Calu3 (cell line): ENCODE results near the gene INF2. TPM values are rescaled to one million over a fixed set of nuclear protein-coding genes. Genes with fewer than 3 reads are reported as not detected.

Experiments
- BruUV-seq: library from RNA; stranded (reverse); fragments of 400-500 nt; replicated peaks from 2 replicates; lab custom pipeline; 2021; lab: Mats Ljungman, UMichigan
- CTCF ChIA-PET: fragments of 300-600 bp; sonication (Branson Sonifier 250); formaldehyde crosslinking; loops from one replicate; lab custom pipeline; 2022; ENCODE audit warnings: antibody characterized with exemption; lab: Charles Lee
- DNase-seq: peaks from one replicate; pipeline ENCODE4 v3.0.0; 2022
- H3K27ac Mint-ChIP-seq: one replicate; pipeline ENCODE4 v1.8.0; 2022; ENCODE audit warnings: mixed read lengths; ENCODE audit not compliant: unreplicated experiment
- H3K27me3 Mint-ChIP-seq: one replicate; pipeline ENCODE4 v1.8.0; 2022; ENCODE audit warnings: mixed read lengths; ENCODE audit not compliant: unreplicated experiment
- H3K36me3 Mint-ChIP-seq: one replicate; pipeline ENCODE4 v1.8.0; 2022; ENCODE audit warnings: mild to moderate bottlenecking, moderate library complexity, mixed read lengths; ENCODE audit not compliant: insufficient read depth, unreplicated experiment
- H3K4me1 Mint-ChIP-seq: one replicate; pipeline ENCODE4 v1.8.0; 2022; ENCODE audit warnings: mild to moderate bottlenecking, low read depth, mixed read lengths; ENCODE audit not compliant: unreplicated experiment
- H3K4me3 Mint-ChIP-seq: one replicate; pipeline ENCODE4 v1.8.0; 2022; ENCODE audit warnings: mild to moderate bottlenecking, low read depth, moderate library complexity, mixed read lengths; ENCODE audit not compliant: unreplicated experiment
- H3K9me3 Mint-ChIP-seq: one replicate; pipeline ENCODE4 v1.8.0; 2022; ENCODE audit warnings: low read depth, mixed read lengths; ENCODE audit not compliant: unreplicated experiment
- intact Hi-C: fragments of 100-400 bp; cut with micrococcal nuclease; formaldehyde crosslinking; loops from one replicate; pipeline ENCODE4 v1.10.0; 2022; ENCODE audit not compliant: unreplicated experiment
- total RNA-seq: library from RNA; stranded (reverse); gene quantifications from 2 replicates; pipeline ENCODE4 v1.2.3, GENCODE V29; 2022
- TF ChIP-seq, protein P1 (sequence below): fragments of 200-600 bp; IDR thresholded peaks from one replicate; pipeline ENCODE4 v1.8.0; 2022; ENCODE audit warnings: antibody characterized with exemption; ENCODE audit not compliant: unreplicated experiment

The INF2 gene
- total RNA-seq, 1 experiment from 2014 or later = 208 TPM

DNA sequence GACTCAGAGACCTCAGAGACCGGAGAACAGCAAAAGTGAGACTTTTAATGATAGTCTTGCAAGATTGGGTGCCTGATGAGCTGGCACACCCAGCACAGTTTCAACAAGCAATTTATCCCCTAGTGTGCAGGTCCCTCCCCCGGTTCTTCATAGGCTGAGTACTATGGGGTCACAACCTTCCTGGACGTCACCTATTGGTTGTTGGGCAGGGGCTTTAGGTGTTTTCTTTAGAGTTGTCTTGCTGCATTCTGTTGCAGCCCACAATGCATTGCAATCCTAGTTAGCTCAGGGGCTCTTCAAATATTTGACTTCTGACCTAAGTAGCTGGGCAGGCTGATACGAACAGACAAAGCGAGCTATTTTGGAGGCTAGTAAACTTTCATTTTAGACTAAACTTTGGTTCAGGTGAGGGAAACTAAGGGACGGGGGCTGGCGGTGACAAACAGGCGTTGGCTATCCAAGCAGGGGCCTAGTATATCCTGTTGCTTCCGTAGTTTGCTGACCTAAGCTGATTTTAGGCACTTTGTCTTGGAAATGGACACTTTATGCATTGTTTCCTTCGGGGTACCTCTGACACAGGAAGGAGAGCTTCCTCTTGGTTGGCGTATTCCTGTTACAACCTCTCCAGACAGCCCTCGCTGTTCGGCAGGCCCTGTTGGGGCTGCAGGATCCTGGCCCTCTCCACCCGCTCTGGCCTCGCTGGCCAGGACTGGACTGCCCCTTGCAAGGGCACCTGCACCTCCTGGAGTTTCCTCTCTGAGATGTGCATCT is 77.6 kb downstream of the INF2 start:
- CTCF ChIA-PET = no interaction called here
- Mint-ChIP-seq H3K4me1 (no peaks in the 10 kb centered on the region), H3K27me3 (no peaks in the 10 kb centered on the region), H3K9me3 (no peaks in the 10 kb centered on the region), H3K27ac (no peak overlapping the region), H3K4me3 (no peak overlapping the region), H3K36me3 (peaks cover 23% of the 10 kb centered on the region)
- no TSS peak for BruUV-seq
- TF ChIP-seq, protein P1, sequence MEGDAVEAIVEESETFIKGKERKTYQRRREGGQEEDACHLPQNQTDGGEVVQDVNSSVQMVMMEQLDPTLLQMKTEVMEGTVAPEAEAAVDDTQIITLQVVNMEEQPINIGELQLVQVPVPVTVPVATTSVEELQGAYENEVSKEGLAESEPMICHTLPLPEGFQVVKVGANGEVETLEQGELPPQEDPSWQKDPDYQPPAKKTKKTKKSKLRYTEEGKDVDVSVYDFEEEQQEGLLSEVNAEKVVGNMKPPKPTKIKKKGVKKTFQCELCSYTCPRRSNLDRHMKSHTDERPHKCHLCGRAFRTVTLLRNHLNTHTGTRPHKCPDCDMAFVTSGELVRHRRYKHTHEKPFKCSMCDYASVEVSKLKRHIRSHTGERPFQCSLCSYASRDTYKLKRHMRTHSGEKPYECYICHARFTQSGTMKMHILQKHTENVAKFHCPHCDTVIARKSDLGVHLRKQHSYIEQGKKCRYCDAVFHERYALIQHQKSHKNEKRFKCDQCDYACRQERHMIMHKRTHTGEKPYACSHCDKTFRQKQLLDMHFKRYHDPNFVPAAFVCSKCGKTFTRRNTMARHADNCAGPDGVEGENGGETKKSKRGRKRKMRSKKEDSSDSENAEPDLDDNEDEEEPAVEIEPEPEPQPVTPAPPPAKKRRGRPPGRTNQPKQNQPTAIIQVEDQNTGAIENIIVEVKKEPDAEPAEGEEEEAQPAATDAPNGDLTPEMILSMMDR = no peak
- intact Hi-C loops = no loop called here
- no peak for DNase-seq

DNA sequence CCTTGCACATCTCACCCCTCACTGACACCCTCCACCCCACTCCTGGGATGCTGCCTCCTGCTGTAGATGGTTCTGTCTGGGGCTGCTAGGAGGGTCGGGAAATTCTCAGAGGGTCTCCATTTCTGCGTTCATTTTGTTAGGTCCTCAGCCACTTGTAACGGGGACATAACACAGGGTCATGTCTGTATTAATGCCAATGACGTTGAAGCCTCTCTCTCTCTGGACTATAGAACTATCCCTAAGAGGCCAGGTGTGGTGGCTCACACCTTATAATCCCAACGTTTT is 78.2 kb downstream of the INF2 start:
- BruUV-seq = no TSS peak
- Mint-ChIP-seq H3K27ac (no peak overlapping the region), H3K36me3 (peaks cover 27% of the 10 kb centered on the region), H3K4me3 (no peak overlapping the region), H3K9me3 (no peaks in the 10 kb centered on the region), H3K27me3 (no peaks in the 10 kb centered on the region), H3K4me1 (no peaks in the 10 kb centered on the region)
- TF ChIP-seq, protein P1 = no peak
- CTCF ChIA-PET = no interaction called here
- intact Hi-C loops = no loop called here
- no peak for DNase-seq

DNA sequence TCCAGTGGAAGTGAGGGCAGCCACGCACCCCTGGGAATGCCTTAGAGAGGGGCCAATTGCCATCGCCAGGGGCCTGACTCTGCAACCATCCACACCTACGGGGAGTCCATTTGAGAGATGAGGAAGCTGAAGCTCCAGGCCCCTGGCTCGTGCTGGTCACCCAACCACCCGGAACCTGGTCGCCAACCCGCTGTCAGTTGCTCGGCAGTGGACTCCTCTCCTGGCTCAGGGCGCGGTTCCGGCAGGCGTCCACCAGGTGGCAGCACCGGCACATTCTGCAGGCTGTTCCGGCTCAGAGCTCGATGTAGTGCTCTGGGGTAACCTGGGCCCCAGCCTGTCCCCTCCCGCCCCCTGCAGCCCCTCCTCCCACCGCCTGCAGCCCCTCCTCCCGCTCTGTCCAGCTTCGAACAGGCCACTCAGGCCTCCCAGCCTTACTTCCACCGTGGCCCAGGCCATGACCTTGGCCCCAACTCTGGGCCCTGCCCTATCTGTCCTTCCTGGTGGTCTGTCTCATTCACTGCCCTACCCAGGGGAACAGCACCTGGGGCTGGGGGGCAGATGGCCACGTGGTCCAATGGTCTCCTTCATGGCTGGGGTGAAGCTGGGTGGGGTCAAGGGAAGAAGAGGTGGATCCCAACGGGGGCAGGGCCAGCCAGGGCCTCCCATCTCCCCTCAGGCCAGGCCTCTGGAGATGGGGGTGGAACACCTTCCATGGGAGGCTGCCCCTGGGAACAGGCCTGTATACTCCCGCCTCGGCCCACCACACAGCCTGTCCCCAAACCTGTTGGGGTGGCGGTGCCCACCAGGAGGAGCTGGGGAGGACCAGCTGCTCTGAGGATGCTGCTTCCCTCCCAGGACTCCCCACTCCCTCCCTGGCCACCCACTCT is 79.3 kb downstream of the INF2 start:
- H3K36me3 Mint-ChIP-seq = peaks cover 32% of the 10 kb centered on the region
- TF ChIP-seq, protein P1 = peak; percentile 91
- peak; percentile 95 for DNase-seq
- no peak overlapping the region for H3K4me3 Mint-ChIP-seq
- no peak overlapping the region for H3K27ac Mint-ChIP-seq
- H3K4me1 Mint-ChIP-seq = no peaks in the 10 kb centered on the region
- H3K9me3 Mint-ChIP-seq = no peaks in the 10 kb centered on the region
- no TSS peak for BruUV-seq
- intact Hi-C loops = loop anchor here (1.0 kb wide), 1 partner anchor 58 kb away; no protein-coding TSS in a partner anchor
- CTCF ChIA-PET = interaction anchor here (0.6 to 1.5 kb wide), 11 partner anchors 16 to 583 kb away, joined by 3 to 13 read pairs (median 4); partner anchors contain the start of gene SIVA1
- H3K27me3 Mint-ChIP-seq = no peaks in the 10 kb centered on the region

DNA sequence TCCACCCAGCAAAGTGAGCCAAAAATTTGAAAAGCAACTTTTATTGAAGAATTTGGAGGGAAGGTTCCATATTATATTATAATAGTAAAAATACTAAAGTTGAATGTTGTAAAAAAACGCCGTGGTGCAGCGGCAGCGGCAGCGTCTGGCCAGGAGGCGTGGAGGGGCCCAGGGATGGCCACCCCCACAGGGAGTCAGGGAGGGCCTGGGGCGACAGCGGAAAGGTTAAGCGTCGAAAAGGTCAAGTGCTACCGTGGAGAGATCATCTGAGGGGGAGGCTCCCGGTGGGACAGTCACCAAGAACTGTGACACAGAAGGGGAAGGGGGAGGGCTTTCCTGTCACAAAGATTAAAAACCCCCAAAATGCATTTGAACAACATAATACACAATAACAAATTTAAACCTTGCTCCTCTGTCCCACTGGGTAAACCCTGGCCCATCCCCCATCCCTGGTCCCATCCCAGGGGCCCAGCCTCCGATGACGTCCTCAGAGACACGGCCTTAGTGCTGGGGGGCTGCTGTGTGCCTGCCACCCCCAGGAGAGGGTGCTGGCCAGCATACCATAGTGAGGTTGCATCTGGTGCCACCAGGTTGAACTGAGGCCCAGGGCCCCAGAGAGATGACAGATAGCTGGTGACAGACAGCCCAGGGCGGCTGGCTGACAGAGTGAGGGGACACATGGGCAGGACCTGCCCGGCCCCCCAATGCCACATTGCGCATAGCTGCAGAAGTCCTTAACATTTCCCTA is 80.1 kb downstream of the INF2 start:
- CTCF ChIA-PET = interaction anchor here (1.5 kb wide), 1 partner anchor 51 kb away, joined by 9 read pairs; no protein-coding TSS in a partner anchor
- intact Hi-C loops = no loop called here
- TSS peak; percentile 79 for BruUV-seq
- DNase-seq = no peak
- Mint-ChIP-seq H3K36me3 (peaks cover 35% of the 10 kb centered on the region), H3K4me1 (no peaks in the 10 kb centered on the region), H3K27ac (no peak overlapping the region), H3K4me3 (no peak overlapping the region), H3K9me3 (no peaks in the 10 kb centered on the region), H3K27me3 (no peaks in the 10 kb centered on the region)
- TF ChIP-seq, protein P1 = no peak
